ENCODE data around the gene IQSEC3. TPM values are rescaled to one million over a fixed set of nuclear protein-coding genes. Genes with fewer than 3 reads are reported as not detected.
A peak's percentile ranks its signal among the peaks of the same experiment; 100 is the strongest.

The IQSEC3 gene
- total RNA-seq, 3 donors from 2014 or later (not counting 1 experiment from before 2014, with no cell fraction given): 4.4 to 7.1 (median 5.3) TPM

DNA sequence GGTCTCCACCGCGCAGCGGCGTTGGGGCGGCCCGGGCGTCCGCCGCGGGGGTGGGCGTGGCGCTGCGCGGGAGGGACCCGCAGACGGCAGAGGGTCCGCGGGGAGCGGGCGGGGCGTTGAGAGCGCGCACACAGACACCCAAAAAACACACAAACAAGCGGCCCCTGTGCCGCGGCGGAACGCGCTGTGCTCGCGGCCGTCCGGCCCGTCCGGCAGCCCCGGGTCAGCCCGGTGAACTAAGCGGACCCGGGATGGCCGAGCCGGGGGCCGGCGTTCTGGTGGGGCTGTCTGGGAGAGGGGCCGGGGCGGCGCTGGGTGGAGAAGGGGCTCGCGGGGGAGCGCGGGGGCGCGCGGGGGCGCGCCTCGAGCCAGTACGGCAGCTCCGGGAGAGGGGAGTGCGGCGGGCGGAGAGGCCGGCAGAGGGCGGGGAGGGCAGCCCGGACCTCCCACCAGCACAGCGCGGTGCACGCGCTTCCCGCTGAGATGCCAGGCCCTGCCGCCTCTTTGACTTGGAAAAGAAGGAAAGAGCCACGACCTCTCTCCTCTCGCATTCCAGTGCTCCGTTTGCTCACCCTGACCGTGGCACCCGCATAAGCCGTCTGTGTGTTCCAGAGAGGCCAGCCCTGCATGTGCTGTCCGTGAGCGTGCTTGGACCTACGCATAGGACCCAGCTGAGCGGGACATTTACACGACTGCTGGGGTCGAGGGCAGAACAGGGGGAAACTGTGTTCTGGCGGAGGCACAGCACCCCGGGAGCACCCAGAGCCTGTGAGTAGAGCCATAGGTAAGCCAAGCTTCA, 137.1 kb downstream of the IQSEC3 start:
- no peak overlapping the region for H3K4me3 Mint-ChIP-seq
- peaks cover 3% of the 10 kb centered on the region for H3K4me1 ChIP-seq (ENCODE audit: control insufficient read depth, insufficient read depth, low read length)
- no peaks in the 10 kb centered on the region for H3K36me3 Mint-ChIP-seq
- H3K36me3 ChIP-seq (ENCODE audit: control insufficient read depth, insufficient read depth, low read length): no peaks in the 10 kb centered on the region
- H3K9me3 Mint-ChIP-seq: no peaks in the 10 kb centered on the region
- H3K27ac ChIP-seq (ENCODE audit: low read length): no peak overlapping the region
- H3K27ac Mint-ChIP-seq: no peak overlapping the region
- H3K4me1 Mint-ChIP-seq: peaks cover 0 to 10% of the 10 kb centered on the region in 2 donors
- peaks cover 8% of the 10 kb centered on the region for H3K27me3 ChIP-seq (ENCODE audit: control insufficient read depth, insufficient read depth, low read length)
- H3K27me3 Mint-ChIP-seq (ENCODE audit: low read depth in 2 of 2): peaks cover 50 to 69% of the 10 kb centered on the region in 2 donors
- ATAC-seq: peak in 1 of 3 donors; percentile 60
- no peak overlapping the region for H3K4me3 ChIP-seq (ENCODE audit: low read length)
- H3K9me3 ChIP-seq (ENCODE audit: control insufficient read depth, insufficient read depth, low read length): no peaks in the 10 kb centered on the region
- 13% methylated on average over 83 of the region's 84 CpGs for WGBS (ENCODE audit: insufficient coverage)
- TF ChIP-seq, protein P1, sequence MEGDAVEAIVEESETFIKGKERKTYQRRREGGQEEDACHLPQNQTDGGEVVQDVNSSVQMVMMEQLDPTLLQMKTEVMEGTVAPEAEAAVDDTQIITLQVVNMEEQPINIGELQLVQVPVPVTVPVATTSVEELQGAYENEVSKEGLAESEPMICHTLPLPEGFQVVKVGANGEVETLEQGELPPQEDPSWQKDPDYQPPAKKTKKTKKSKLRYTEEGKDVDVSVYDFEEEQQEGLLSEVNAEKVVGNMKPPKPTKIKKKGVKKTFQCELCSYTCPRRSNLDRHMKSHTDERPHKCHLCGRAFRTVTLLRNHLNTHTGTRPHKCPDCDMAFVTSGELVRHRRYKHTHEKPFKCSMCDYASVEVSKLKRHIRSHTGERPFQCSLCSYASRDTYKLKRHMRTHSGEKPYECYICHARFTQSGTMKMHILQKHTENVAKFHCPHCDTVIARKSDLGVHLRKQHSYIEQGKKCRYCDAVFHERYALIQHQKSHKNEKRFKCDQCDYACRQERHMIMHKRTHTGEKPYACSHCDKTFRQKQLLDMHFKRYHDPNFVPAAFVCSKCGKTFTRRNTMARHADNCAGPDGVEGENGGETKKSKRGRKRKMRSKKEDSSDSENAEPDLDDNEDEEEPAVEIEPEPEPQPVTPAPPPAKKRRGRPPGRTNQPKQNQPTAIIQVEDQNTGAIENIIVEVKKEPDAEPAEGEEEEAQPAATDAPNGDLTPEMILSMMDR (IDR thresholded peaks at IDR 0.05): no peak
- DNase-seq: no peak
- intact Hi-C loops (cut with micrococcal nuclease): no loop called here

DNA sequence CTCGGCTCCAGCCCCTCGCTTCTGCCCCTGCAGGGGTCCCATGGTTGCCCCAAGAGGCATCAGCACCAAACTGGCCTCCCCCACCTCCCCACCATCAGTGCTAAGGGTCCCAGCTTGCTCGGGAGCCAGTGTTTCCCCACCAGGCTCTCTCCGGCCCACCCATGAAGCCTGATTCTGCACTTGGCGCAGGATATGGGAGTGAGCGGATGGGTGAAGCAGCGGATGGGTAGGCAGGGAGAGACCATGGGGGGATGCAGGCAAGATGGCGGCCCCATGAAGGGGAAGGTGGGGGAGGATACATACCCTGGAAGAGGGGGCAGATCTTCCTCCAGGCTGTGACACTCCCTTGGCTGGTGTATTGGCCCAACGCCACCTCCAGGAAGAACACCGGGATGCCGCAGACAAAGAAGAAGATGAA, 137.7 kb downstream of the IQSEC3 start:
- Histone ChIP-seq H3K27ac (ENCODE audit: low read length) (no peak overlapping the region), H3K4me3 (ENCODE audit: low read length) (no peak overlapping the region), H3K36me3 (ENCODE audit: control insufficient read depth, insufficient read depth, low read length) (no peaks in the 10 kb centered on the region), H3K4me1 (ENCODE audit: control insufficient read depth, insufficient read depth, low read length) (peaks cover 3% of the 10 kb centered on the region), H3K9me3 (ENCODE audit: control insufficient read depth, insufficient read depth, low read length) (no peaks in the 10 kb centered on the region), H3K27me3 (ENCODE audit: control insufficient read depth, insufficient read depth, low read length) (peaks cover 8% of the 10 kb centered on the region)
- ATAC-seq: no peak
- Mint-ChIP-seq H3K36me3 (no peaks in the 10 kb centered on the region), H3K9me3 (no peaks in the 10 kb centered on the region), H3K4me1 (peaks cover 0 to 10% of the 10 kb centered on the region in 2 donors), H3K4me3 (no peak overlapping the region), H3K27me3 (ENCODE audit: low read depth in 2 of 2) (peaks cover 55 to 66% of the 10 kb centered on the region in 2 donors), H3K27ac (no peak overlapping the region)
- TF ChIP-seq, protein P1 (IDR thresholded peaks at IDR 0.05): no peak
- DNase-seq: no peak
- intact Hi-C loops (cut with micrococcal nuclease): no loop called here
- WGBS (ENCODE audit: insufficient coverage): 94% methylated on average over 11 of the region's 11 CpGs

DNA sequence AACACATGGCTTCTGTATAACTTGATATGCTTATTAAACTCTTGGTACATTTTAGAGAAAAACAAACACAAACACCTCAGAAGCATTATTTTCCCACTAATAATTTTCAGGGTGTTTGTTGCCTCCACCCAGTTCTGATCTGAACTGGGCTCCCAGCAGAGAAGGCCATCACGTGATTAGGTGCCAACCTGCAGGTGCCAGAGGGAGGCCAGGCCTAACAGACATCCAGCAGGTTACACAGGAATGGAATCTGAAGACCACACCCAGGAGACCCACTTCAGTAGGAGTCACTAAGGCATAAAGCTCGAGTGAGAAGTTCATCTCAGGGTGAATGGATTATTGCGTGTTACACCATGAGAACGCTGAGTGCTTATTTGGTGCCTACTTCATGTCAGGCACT, 138.5 kb downstream of the IQSEC3 start:
- Histone ChIP-seq H3K4me3 (ENCODE audit: low read length) (no peak overlapping the region), H3K36me3 (ENCODE audit: control insufficient read depth, insufficient read depth, low read length) (no peaks in the 10 kb centered on the region), H3K27ac (ENCODE audit: low read length) (no peak overlapping the region), H3K9me3 (ENCODE audit: control insufficient read depth, insufficient read depth, low read length) (no peaks in the 10 kb centered on the region), H3K4me1 (ENCODE audit: control insufficient read depth, insufficient read depth, low read length) (peaks cover 3% of the 10 kb centered on the region), H3K27me3 (ENCODE audit: control insufficient read depth, insufficient read depth, low read length) (peaks cover 8% of the 10 kb centered on the region)
- H3K9me3 Mint-ChIP-seq: no peaks in the 10 kb centered on the region
- peaks cover 52 to 66% of the 10 kb centered on the region in 2 donors for H3K27me3 Mint-ChIP-seq (ENCODE audit: low read depth in 2 of 2)
- peaks cover 0 to 10% of the 10 kb centered on the region in 2 donors for H3K4me1 Mint-ChIP-seq
- H3K36me3 Mint-ChIP-seq: no peaks in the 10 kb centered on the region
- no peak overlapping the region for H3K4me3 Mint-ChIP-seq
- intact Hi-C loops (cut with micrococcal nuclease): no loop called here
- TF ChIP-seq, protein P1 (IDR thresholded peaks at IDR 0.05): no peak
- DNase-seq (no peak), ATAC-seq (no peak)
- 85% methylated on average over 4 of the region's 4 CpGs for WGBS (ENCODE audit: insufficient coverage)
- no peak overlapping the region for H3K27ac Mint-ChIP-seq

Measured in natural killer cell (primary cell).